Effector memory CD8-positive, alpha-beta T cell (primary cell): ENCODE results near the gene TAT.

Experiments
- ATAC-seq: fragments of 150-1000 bp; cut with Tn5 transposase; replicated peaks from 2 replicates; pipeline ENCODE4 v1.10.0; 2021; ENCODE audit warnings: mild to moderate bottlenecking, moderate library complexity
- DNase-seq, 3 experiments: peaks; one replicate each; pipeline ENCODE4 v3.0.0; 2021
- H3K27ac Mint-ChIP-seq, 2 donors: one replicate each; pipeline ENCODE4 v1.8.0; 2022; ENCODE audit warnings: mild to moderate bottlenecking in 2 of 2, mixed read lengths in 2 of 2, moderate library complexity in 2 of 2
- H3K27me3 Mint-ChIP-seq, 2 donors: one replicate each; pipeline ENCODE4 v1.8.0; 2022; ENCODE audit warnings: mixed read lengths in 2 of 2
- H3K36me3 Mint-ChIP-seq: one replicate; pipeline ENCODE4 v1.8.0; 2022; ENCODE audit warnings: mild to moderate bottlenecking, moderate library complexity, mixed read lengths; ENCODE audit not compliant: insufficient read depth
- H3K4me1 Mint-ChIP-seq, 2 donors: one replicate each; pipeline ENCODE4 v1.8.0; 2022; ENCODE audit warnings: low read depth in 2 of 2, mixed read lengths in 2 of 2
- H3K4me3 Mint-ChIP-seq, 2 donors: one replicate each; pipeline ENCODE4 v1.8.0; 2022; ENCODE audit warnings: mild to moderate bottlenecking in 2 of 2, mixed read lengths in 2 of 2, moderate library complexity in 2 of 2
- H3K9me3 Mint-ChIP-seq, 2 donors: one replicate each; pipeline ENCODE4 v1.8.0; 2022; ENCODE audit warnings: mixed read lengths in 2 of 2

Gene TAT

DNA sequence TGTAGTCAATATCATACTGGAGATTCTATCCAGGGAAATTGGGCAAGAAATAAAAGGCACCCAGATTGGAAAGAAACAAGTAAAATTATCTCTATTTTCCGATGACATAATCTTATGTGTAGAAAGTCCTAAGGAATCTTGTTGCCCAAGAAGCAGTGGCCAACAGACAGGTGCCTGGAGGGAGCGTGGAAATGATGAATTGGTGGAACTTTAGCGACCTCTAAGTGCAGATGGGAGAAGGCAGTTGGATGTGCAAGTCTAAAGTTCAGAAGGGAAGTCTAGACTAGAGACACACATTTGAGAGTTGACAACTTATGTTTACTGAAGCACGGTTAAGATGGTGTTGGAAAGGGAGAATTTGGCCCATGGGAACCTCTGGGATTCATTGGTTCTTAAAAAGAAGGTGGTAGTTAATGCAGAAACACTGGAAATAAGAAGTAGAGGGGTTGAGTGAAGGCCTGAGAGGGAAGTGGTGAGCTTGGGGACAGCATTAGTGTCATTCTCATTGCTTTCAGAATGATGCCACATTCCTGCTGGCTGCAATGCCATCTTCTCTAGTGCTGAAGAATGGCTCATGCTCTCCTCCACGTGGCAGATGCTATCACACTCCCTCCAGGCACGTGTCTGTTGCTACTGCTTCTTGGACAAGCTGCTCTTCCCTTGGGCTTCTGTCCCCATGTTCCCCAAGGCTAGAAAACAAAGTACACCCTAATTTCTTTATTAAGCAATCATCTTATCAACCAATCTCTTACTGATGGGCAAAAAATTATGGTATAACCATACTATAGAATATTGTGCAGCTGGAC, 24.0 kb downstream of the TAT start:
- Mint-ChIP-seq H3K27ac (no peak overlapping the region), H3K4me1 (no peaks in the 10 kb centered on the region), H3K27me3 (peaks cover 14 to 19% of the 10 kb centered on the region in 2 donors), H3K4me3 (no peak overlapping the region), H3K36me3 (peaks cover 2% of the 10 kb centered on the region), H3K9me3 (no peaks in the 10 kb centered on the region)
- no peak for DNase-seq
- ATAC-seq = no peak

DNA sequence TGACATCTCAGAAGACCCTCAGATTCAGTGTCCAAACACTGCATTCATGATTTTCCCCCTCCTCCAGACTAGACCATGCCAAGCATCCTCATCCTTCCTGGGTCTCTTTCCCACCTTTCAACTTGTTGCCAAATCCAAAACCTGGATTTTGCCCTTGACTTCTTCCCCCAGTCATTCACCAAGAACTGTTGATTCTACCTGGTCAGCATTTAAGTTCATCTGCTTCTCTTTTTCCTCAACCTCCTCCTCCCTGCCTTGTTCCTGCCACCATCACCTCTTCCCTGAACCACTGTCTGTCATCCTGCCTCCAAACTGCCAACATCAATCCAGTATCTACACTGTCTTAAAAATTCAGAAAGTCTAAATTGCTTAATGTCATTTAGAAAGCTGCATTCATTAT, 29.7 kb downstream of the TAT start:
- Mint-ChIP-seq H3K27ac (no peak overlapping the region), H3K36me3 (no peaks in the 10 kb centered on the region), H3K27me3 (peaks cover 13 to 17% of the 10 kb centered on the region in 2 donors), H3K9me3 (no peaks in the 10 kb centered on the region), H3K4me1 (peaks cover 3 to 4% of the 10 kb centered on the region in 2 donors), H3K4me3 (no peak overlapping the region)
- no peak for ATAC-seq
- no peak for DNase-seq

GRCh38 chr16:71542377-71542776, 34.5 kb downstream of the TAT start:
- ATAC-seq = peak; percentile 81

DNA sequence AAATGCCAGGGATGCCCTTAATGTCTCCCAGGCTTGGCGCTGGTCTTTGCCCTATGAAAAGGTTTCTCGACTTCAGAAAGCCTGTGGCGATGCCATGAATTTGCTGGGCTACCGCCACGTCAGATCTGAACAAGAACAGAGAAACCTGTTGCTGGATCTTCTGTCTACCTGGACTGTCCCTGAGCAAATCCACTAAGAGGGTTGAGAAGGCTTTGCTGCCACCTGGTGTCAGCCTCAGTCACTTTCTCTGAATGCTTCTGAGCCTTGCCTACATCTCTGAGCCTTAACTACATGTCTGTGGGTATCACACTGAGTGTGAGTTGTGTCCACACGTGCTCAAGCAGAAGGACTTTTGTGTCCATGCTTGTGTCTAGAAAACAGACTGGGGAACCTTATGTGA, 39.2 kb downstream of the TAT start:
- Mint-ChIP-seq H3K27me3 (peaks cover 31 to 38% of the 10 kb centered on the region in 2 donors), H3K4me1 (peaks cover 4 to 5% of the 10 kb centered on the region in 2 donors), H3K4me3 (no peak overlapping the region), H3K9me3 (no peaks in the 10 kb centered on the region), H3K27ac (no peak overlapping the region), H3K36me3 (no peaks in the 10 kb centered on the region)
- DNase-seq (peak in 2 of 3 experiments; percentile 12 to 13), ATAC-seq (no peak)

More at GRCh38 chr16:71542377-71542776, 34.5 kb downstream of the TAT start:
- Mint-ChIP-seq H3K9me3 (no peaks in the 10 kb centered on the region), H3K4me3 (no peak overlapping the region), H3K4me1 (peaks cover 4 to 5% of the 10 kb centered on the region in 2 donors), H3K36me3 (no peaks in the 10 kb centered on the region), H3K27ac (no peak overlapping the region), H3K27me3 (peaks cover 16 to 27% of the 10 kb centered on the region in 2 donors)
- peak; percentile 45 to 48 (median 48) for DNase-seq

- H3K4me3 Mint-ChIP-seq = no peak overlapping the region
- ATAC-seq (no peak), DNase-seq (no peak)
- H3K9me3 Mint-ChIP-seq = no peaks in the 10 kb centered on the region
- H3K27ac Mint-ChIP-seq = no peak overlapping the region
- no peaks in the 10 kb centered on the region for H3K4me1 Mint-ChIP-seq
- H3K36me3 Mint-ChIP-seq = no peaks in the 10 kb centered on the region
- peaks cover 23 to 31% of the 10 kb centered on the region in 2 donors for H3K27me3 Mint-ChIP-seq
Observed at GRCh38 chr16:71536752-71537499, 40.0 kb downstream of the TAT start.

DNA sequence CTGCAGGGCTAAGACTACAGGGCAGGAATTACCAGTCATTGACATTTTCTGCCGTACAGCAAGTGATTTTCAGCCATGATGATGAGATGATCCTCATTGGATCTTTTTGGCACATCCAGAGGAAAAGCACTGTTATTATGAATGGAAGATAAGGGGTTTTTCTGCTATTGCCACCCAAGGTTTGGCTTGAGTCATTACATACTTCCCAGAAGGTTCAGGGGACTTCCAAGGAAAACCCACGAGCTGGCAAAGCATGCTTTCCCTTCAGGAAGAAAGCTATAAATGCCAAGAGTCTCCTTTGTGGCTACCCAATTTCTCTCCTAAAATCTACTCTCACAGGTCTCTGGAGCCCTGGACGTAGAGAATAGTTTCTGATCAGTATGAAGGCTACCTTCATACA, 44.5 kb downstream of the TAT start:
- DNase-seq (no peak), ATAC-seq (no peak)

DNA sequence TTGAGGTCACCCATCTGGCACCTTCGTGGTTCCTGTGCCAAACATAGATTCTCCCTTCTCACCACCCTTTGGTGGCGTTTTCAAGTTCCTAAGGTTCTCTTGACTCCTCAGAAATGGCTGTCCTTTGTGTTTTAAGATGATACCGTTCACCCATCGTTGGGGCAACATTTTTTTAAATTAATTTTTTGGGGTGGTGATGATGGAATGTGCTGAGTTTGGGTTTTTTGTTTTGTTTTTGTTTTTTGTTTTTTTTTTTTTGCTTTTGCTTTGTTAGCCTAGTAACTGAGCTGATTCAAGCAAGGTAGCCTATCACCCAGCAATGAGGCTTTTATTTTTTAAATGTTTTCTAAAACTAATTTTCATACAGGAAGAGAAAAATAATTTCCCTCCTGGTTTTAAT, 48.0 kb downstream of the TAT start:
- ATAC-seq = no peak
- Mint-ChIP-seq H3K4me3 (no peak overlapping the region), H3K9me3 (no peaks in the 10 kb centered on the region), H3K27me3 (peaks cover 35 to 56% of the 10 kb centered on the region in 2 donors), H3K36me3 (no peaks in the 10 kb centered on the region), H3K4me1 (no peaks in the 10 kb centered on the region), H3K27ac (no peak overlapping the region)
- DNase-seq = no peak

More for the DNA sequence above, 44.5 kb downstream of the TAT start:
- H3K36me3 Mint-ChIP-seq = no peaks in the 10 kb centered on the region
- no peaks in the 10 kb centered on the region for H3K9me3 Mint-ChIP-seq
- peaks cover 28 to 46% of the 10 kb centered on the region in 2 donors for H3K27me3 Mint-ChIP-seq
- H3K4me1 Mint-ChIP-seq = no peaks in the 10 kb centered on the region
- no peak overlapping the region for H3K4me3 Mint-ChIP-seq
- no peak overlapping the region for H3K27ac Mint-ChIP-seq

- no peaks in the 10 kb centered on the region for H3K9me3 Mint-ChIP-seq
- no peak overlapping the region for H3K27ac Mint-ChIP-seq
- H3K4me3 Mint-ChIP-seq = no peak overlapping the region
- ATAC-seq = no peak
- H3K4me1 Mint-ChIP-seq = no peaks in the 10 kb centered on the region
- no peak for DNase-seq
- H3K27me3 Mint-ChIP-seq = peaks cover 35 to 62% of the 10 kb centered on the region in 2 donors
- no peaks in the 10 kb centered on the region for H3K36me3 Mint-ChIP-seq
Observed at GRCh38 chr16:71528257-71528656, 48.6 kb downstream of the TAT start.

DNA sequence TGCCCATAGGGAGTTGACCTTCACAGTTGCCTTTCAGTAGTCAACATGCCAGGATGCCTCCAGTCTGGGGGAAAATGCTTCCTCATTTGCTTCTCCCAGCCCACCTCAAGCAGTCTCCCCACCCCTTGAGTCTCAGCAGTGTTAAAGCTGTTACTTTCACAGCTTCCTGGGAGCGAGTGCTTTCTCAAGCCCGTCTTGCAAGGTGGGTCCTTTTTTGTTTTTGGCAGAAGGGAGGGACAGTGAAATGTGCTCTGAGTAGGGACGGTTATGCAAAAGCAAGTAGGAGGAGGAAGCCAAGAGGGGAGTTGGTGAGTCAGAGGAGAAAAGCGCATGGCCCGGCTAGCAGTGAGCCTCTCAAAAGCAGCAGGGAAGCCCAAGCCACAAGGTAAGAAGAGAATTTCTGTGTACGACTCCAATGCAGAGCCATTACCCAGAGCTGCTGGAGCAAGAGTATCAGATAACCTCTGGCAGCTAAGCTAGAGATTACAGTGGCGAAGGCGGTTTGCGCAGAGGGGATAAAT, 50.7 kb downstream of the TAT start, which contains the start of gene CHST4:
TSS of gene CHST4 (plus strand) at position 316 of the 521 bp plus-strand sequence. CDS start 10,252 bp downstream, outside the sequence.
- Mint-ChIP-seq H3K27ac (no peak within 1 kb of the TSS), H3K27me3 (peaks cover 47 to 81% of the 10 kb centered on the region in 2 donors), H3K4me3 (no peak within 1 kb of the TSS), H3K36me3 (no peaks in the 10 kb centered on the region), H3K9me3 (no peaks in the 10 kb centered on the region), H3K4me1 (no peaks in the 10 kb centered on the region)
- DNase-seq = no peak
- ATAC-seq = no peak

GRCh38 chr16:71524566-71525553, 52.0 kb downstream of the TAT start:
- ATAC-seq = no peak
- no peak for DNase-seq
- Mint-ChIP-seq H3K36me3 (no peaks in the 10 kb centered on the region), H3K4me1 (no peaks in the 10 kb centered on the region), H3K9me3 (no peaks in the 10 kb centered on the region), H3K27me3 (peaks cover 47 to 72% of the 10 kb centered on the region in 2 donors), H3K4me3 (no peak overlapping the region), H3K27ac (no peak overlapping the region)

DNA sequence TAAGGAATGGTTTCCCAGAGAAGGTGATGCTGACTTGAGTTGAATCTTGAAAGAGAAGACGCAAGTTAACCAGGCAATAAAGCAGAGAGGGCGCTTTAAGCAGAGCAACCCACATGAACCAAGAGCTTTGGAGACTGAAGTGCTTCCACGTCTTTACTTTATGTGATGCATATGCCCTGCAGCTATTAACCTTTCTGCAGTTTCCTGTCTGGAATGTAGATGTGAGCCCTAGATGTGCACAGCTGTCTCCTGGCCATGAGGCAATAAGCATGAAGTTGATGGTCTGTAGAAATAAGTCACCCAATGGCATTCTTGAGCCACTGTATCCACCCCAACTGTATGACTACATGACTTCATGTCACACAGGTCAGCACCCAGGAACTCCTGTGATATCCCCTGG, 56.3 kb downstream of the TAT start:
- H3K4me3 Mint-ChIP-seq = no peak overlapping the region
- no peak for ATAC-seq
- H3K36me3 Mint-ChIP-seq = no peaks in the 10 kb centered on the region
- no peak overlapping the region for H3K27ac Mint-ChIP-seq
- no peak for DNase-seq
- peaks cover 25 to 40% of the 10 kb centered on the region in 2 donors for H3K27me3 Mint-ChIP-seq
- no peaks in the 10 kb centered on the region for H3K4me1 Mint-ChIP-seq
- no peaks in the 10 kb centered on the region for H3K9me3 Mint-ChIP-seq
